Rectal smooth muscle tissue (tissue), 1 donor: ENCODE data around the gene TOM1L2.
"Not testable (repeated sequence)": the region's sequence is repeated elsewhere in the genome, so short reads cannot be mapped to it uniquely, and the experiment has no call there.

Experiments used
- H3K27ac ChIP-seq: one replicate; pipeline ENCODE4 v1.7.0; 2013; ENCODE audit warnings: low read depth, low read length, inconsistent platforms
- H3K27me3 ChIP-seq: one replicate; pipeline ENCODE4 v1.7.0; 2013; ENCODE audit warnings: low read length; ENCODE audit not compliant: control insufficient read depth, insufficient read depth
- H3K36me3 ChIP-seq: one replicate; pipeline ENCODE4 v1.7.0; 2013; ENCODE audit warnings: low read length; ENCODE audit not compliant: control insufficient read depth, insufficient read depth
- H3K4me1 ChIP-seq: one replicate; pipeline ENCODE4 v1.7.0; 2013; ENCODE audit warnings: low read length; ENCODE audit not compliant: control insufficient read depth, insufficient read depth
- H3K4me3 ChIP-seq: one replicate; pipeline ENCODE4 v1.7.0; 2013; ENCODE audit warnings: low read length
- H3K9ac ChIP-seq: one replicate; pipeline ENCODE4 v1.7.0; 2013; ENCODE audit warnings: low read length

Gene TOM1L2

DNA sequence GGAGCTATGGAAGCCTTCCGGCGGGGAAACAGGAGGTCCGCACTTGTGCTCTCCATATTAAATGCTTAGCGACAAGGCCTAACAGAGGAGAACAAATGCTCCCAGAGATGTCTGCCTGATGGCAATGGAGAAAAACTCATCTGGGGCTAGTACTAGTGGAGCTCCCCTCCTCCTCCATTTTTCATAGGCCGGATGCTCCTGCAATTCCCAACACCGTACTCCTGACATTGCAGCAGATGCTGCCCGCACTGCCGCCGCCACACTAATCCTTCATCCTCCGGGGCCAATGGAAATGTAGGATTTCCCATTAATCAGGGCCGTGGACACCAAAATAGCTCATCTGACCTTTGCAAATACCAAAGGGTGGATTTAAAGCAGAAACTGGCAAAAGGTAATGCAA lies 27.5 kb downstream of the TOM1L2 start:
- Histone ChIP-seq H3K27me3 (no peaks in the 10 kb centered on the region), H3K9ac (no peak overlapping the region), H3K36me3 (no peaks in the 10 kb centered on the region), H3K4me1 (peaks cover 25% of the 10 kb centered on the region), H3K27ac (peak overlapping the region; percentile 17), H3K4me3 (no peak overlapping the region)

GRCh38 chr17:17944242-17944641 lies 28.0 kb downstream of the TOM1L2 start:
- no peaks in the 10 kb centered on the region for H3K36me3 ChIP-seq
- H3K9ac ChIP-seq, result no peak overlapping the region
- peaks cover 25% of the 10 kb centered on the region for H3K4me1 ChIP-seq
- no peak overlapping the region for H3K4me3 ChIP-seq
- no peaks in the 10 kb centered on the region for H3K27me3 ChIP-seq
- peak overlapping the region; percentile 17 for H3K27ac ChIP-seq

DNA sequence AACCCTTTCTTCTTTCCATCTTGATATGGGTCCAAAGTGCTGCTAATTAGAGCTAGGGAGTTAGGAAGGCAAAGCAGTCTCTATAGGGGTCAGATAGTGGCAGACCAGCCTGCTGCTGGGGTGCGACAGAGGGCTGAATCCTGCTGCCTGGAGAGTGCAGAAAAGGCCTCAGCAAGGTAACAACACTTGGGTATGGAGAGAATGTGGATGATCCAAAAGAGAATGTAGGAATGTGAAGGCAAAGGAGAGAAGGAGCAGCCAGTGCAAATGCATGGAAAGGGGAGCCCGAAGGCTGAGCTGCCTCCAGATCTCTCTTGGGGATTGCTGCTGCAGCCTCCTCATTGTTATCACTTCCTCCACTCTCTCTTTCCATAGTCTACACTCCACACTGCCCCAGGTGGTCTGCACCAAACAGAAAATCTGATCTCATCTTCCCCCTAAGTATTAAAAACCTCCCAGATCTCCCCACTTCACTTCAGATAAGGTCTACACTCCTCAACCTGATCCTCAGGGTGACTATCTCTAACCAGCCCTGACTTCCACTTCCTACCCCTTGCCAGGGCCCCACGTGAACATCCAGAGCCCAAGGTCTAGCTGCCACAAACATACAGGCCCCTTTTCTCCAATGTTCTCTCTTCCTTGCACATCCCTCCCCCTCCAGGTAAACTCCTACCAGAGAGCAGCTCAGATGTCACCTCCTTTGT lies 28.8 kb downstream of the TOM1L2 start:
- no peak overlapping the region for H3K9ac ChIP-seq
- H3K4me1 ChIP-seq, result peaks cover 25% of the 10 kb centered on the region
- H3K27ac ChIP-seq, result no peak overlapping the region
- no peak overlapping the region for H3K4me3 ChIP-seq
- H3K36me3 ChIP-seq, result no peaks in the 10 kb centered on the region
- no peaks in the 10 kb centered on the region for H3K27me3 ChIP-seq

DNA sequence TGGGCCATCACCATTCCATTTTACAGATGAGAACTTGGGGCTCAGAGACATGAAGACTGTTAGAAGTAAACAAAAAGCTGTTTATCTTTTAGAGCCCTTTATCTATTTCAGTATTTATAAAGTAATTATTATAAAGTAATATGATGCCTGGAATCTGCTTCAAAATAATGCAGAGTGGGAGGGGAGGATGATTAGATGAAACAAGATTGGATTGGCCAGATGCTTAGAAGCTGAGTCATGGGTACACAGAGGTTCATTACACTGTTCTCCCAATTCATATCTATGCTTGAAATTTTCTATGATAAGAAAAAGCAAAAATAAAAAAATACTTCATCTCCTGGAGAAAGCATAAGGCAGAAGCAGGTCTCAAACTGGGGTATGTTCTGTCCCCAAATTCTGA lies 29.4 kb downstream of the TOM1L2 start:
- Histone ChIP-seq H3K9ac (no peak overlapping the region), H3K27ac (no peak overlapping the region), H3K27me3 (no peaks in the 10 kb centered on the region), H3K4me1 (peaks cover 25% of the 10 kb centered on the region), H3K4me3 (no peak overlapping the region), H3K36me3 (no peaks in the 10 kb centered on the region)

GRCh38 chr17:17941015-17941414 lies 31.2 kb downstream of the TOM1L2 start:
- Histone ChIP-seq H3K4me1 (peaks cover 25% of the 10 kb centered on the region), H3K9ac (no peak overlapping the region), H3K27me3 (no peaks in the 10 kb centered on the region), H3K27ac (no peak overlapping the region), H3K36me3 (no peaks in the 10 kb centered on the region), H3K4me3 (no peak overlapping the region)

- Histone ChIP-seq H3K9ac (no peak overlapping the region), H3K27ac (peak overlapping the region; percentile 35), H3K27me3 (no peaks in the 10 kb centered on the region), H3K36me3 (no peaks in the 10 kb centered on the region), H3K4me3 (no peak overlapping the region), H3K4me1 (peaks cover 25% of the 10 kb centered on the region)
Observed at GRCh38 chr17:17940441-17940911, 31.7 kb downstream of the TOM1L2 start.

GRCh38 chr17:17939941-17940340 lies 32.3 kb downstream of the TOM1L2 start:
- not testable (repeated sequence) for H3K36me3 ChIP-seq, H3K27me3 ChIP-seq, H3K4me3 ChIP-seq, H3K9ac ChIP-seq, H3K27ac ChIP-seq
- H3K4me1 ChIP-seq, result peaks cover 25% of the 10 kb centered on the region

- Histone ChIP-seq H3K4me3 (no peak overlapping the region), H3K27ac (no peak overlapping the region), H3K36me3 (no peaks in the 10 kb centered on the region), H3K9ac (no peak overlapping the region), H3K4me1 (peaks cover 18% of the 10 kb centered on the region), H3K27me3 (no peaks in the 10 kb centered on the region)
Observed at GRCh38 chr17:17938388-17939107, 33.7 kb downstream of the TOM1L2 start.

- Histone ChIP-seq H3K36me3 (no peaks in the 10 kb centered on the region), H3K4me3 (no peak overlapping the region), H3K27me3 (no peaks in the 10 kb centered on the region), H3K9ac (no peak overlapping the region), H3K4me1 (peaks cover 14% of the 10 kb centered on the region), H3K27ac (no peak overlapping the region)
Observed at GRCh38 chr17:17937958-17938357, 34.2 kb downstream of the TOM1L2 start.

DNA sequence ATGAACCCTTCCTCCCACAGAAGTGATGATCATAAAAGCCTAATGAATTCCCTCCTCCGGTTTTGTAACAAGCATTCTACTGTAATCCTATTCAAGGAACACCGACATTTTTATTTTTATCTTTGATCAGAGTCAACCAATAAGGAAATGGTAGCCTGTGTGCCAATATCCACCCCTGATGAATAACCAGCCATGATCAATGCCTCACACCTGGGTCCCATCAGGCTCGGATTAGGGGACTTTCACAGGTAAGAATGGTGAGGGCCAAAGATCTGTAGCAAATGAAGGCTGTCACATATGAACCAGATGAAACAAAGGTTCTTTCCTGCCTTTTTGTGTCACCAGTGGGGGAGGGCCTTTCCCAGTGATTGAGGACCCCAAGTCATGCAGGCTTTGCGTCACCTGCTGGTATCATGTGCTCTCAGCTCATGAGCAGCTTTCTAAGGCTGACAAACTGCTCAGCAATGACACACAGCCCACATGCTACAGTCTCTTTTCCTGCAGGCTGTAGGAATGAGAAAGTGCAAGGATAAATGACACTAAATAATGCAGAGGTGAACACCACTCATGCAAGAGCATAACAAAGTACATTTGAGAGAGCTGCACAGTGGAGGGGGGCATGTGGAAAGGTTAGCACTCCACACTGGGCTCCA lies 34.9 kb downstream of the TOM1L2 start:
- peaks cover 12% of the 10 kb centered on the region for H3K4me1 ChIP-seq
- H3K36me3 ChIP-seq, result no peaks in the 10 kb centered on the region
- H3K9ac ChIP-seq, result no peak overlapping the region
- no peak overlapping the region for H3K27ac ChIP-seq
- H3K4me3 ChIP-seq, result no peak overlapping the region
- no peaks in the 10 kb centered on the region for H3K27me3 ChIP-seq

- H3K27ac ChIP-seq, result no peak overlapping the region
- H3K36me3 ChIP-seq, result no peaks in the 10 kb centered on the region
- H3K4me1 ChIP-seq, result peaks cover 5% of the 10 kb centered on the region
- H3K27me3 ChIP-seq, result no peaks in the 10 kb centered on the region
- H3K9ac ChIP-seq, result no peak overlapping the region
- no peak overlapping the region for H3K4me3 ChIP-seq
Observed at GRCh38 chr17:17935321-17936271, 36.6 kb downstream of the TOM1L2 start.

DNA sequence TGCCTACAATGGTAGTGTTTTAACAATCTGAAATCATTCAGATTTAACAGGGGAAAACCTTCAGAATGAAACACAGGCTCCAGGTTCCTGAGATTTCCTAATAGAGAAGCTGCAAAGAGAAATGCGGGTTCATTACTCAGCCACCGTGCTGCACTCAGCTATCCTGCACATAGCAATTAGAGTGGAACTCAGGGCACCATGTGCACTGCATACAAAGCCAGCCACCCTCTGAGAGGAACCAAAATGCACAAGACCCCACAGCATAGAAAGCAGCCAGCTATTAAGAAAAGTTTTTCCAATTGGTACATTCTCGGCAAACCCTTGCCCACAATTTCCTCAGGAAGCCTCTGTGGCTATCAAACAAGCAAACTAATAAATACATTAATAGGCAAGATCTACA lies 37.4 kb downstream of the TOM1L2 start:
- Histone ChIP-seq H3K36me3 (no peaks in the 10 kb centered on the region), H3K27me3 (no peaks in the 10 kb centered on the region), H3K4me3 (no peak overlapping the region), H3K27ac (no peak overlapping the region), H3K9ac (no peak overlapping the region), H3K4me1 (no peaks in the 10 kb centered on the region)
